ENCODE results near the gene HLA-DMA.

GRCh38 chr6:32937230-32937633 is 15.7 kb downstream of the HLA-DMA start:
- no peak for TF ChIP-seq CTCF (IDR thresholded peaks at IDR 0.05)
- TF ChIP-seq POLR2A (IDR thresholded peaks at IDR 0.05) = no peak

Measured in adrenal gland (tissue), 5 donors.